Activated CD4-positive, CD25-positive, alpha-beta regulatory T cell treated with anti-CD3 and anti-CD28 coated beads, Interleukin-2, amount 50 U/mL, for 24 hours (primary cell): ENCODE measurements around the gene CTTN.

Experiments used
- ATAC-seq, 2 donors: fragments of 150-1000 bp; cut with Tn5 transposase; one replicate each; pipeline ENCODE4 v1.10.0; 2021; ENCODE audit warnings: mild to moderate bottlenecking in 1 of 2, moderate library complexity in 1 of 2

CTTN gene

GRCh38 chr11:70478166-70478890 lies 80.0 kb downstream of the CTTN start:
- no peak for ATAC-seq

- ATAC-seq = no peak
Measured at GRCh38 chr11:70480711-70481110, 82.4 kb downstream of the CTTN start.

DNA sequence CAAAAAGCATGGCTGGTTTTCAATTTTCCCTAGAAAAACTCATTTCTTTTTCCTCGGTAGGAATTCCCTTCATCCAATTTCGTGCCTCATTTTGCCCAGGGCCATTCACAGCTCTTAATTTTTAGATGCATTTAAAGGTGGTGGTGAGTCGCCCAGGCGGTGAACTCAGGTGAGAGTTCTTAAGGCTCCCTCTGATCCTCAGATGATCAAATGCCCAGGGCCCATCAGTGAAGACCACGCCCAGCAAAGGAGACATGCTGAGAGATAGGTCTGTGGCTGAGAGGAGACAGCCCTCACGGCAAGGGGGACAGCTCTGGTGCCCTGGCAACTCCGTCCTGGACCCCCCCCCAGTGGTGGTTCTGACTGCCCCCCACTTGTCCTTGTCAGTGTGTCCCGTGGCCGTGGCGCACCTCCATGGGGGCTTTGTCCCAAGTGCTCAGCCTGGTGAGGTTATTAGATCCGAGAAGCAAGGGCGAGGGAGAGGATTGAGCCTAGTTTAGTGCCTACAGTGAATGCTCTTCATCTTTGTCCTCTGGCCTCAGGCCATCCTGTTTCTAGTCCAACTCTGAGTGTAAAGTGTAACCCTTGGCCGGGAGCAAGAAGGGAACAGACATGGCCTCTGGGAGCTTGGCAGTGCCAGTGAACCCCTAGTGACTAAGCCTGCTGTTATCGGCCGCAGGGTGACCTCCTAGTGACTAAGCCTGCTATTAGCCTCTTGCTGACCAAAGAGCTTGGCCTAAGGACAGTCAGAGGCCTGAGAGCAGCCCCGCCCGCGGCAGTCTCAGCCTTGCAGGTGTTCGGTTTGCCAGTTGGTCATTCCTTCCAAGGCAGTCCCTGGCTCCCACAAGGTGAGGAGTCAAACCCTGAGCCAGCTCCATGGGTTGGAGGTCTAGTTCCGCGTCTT lies 83.5 kb downstream of the CTTN start:
- ATAC-seq = no peak

GRCh38 chr11:70482529-70482917 lies 84.2 kb downstream of the CTTN start:
- no peak for ATAC-seq

DNA sequence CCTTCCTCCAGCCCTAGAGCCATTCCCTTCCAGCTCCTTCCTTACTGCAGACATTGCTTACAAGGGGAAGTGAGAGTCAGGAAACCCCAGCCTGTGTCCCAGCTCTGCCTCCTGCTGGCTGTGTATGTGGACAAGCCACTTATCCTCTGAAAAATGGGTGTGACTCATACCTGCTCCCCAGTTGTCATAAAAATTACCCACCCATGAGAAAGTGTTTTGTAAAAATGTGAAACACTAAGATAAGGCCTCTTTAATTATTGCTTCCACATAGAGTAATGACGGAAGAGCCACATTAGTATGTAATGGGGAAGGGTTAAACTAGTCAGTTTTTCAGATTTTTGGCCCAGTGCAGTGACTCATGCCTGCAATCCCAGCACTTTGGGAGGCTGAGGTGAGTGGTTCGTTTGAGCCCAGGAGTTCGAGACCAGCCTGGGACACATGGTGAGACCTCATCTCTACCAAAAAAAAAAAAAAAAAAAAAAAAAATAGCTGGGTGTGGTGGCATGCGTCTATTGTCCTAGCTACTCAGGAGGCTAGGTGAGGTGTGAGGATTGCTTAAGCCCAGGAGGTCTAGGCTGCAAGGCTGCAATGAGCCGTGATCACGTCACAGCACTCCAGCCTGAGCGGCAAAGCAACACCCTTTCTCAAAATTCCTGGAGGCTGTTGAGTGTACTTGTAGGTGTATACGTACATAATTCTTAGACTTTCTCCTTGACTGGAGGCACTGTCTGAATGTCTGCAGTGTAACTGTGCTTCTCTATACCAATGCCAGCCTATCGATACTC lies 84.9 kb downstream of the CTTN start:
- ATAC-seq = no peak

GRCh38 chr11:70483917-70484316 lies 85.6 kb downstream of the CTTN start:
- no peak for ATAC-seq

GRCh38 chr11:70485326-70486025 lies 87.1 kb downstream of the CTTN start:
- ATAC-seq = no peak

DNA sequence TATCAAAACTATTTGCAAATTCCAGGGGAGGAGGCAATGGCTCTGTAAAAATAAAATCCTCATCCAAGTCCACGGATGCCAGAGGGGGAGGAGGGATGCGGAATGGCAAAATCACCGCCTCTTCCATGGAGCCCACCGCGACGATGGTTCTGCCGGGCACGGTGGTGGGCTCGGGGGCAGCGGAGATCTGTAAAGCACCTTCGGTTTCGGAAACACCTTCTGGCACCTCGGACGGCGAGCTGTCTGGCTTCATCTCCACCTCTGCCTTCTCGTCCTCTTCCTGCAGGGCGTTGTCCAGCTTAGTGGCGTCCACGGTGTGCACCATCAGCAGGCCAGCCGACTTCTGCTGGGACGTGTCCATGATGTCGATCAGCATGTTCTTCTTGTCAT lies 87.7 kb downstream of the CTTN start:
- no peak for ATAC-seq
